Left ventricle myocardium superior (tissue), 1 donor: Measurements from ENCODE around the gene RAPGEF2. TPM values are rescaled to one million over a fixed set of nuclear protein-coding genes. Genes with fewer than 3 reads are reported as not detected.
A peak's percentile ranks its signal among the peaks of the same experiment; 100 is the strongest.
"Not testable (repeated sequence)": the region's sequence is repeated elsewhere in the genome, so short reads cannot be mapped to it uniquely, and the experiment has no call there.

Experiments used
- ATAC-seq: fragments of 200-7000 bp; cut with Tn5 transposase; one replicate; pipeline ENCODE4 v1.9.1; 2020; ENCODE audit warnings: mild to moderate bottlenecking, moderate library complexity
- DNase-seq: peaks from one replicate; pipeline ENCODE4 v3.0.0-alpha.2; 2020
- intact Hi-C: fragments of 100-400 bp; cut with micrococcal nuclease; formaldehyde crosslinking; loops from one replicate; pipeline ENCODE4 v1.11.0; 2022
- total RNA-seq: library from RNA; stranded (reverse); fragmentation: NEBNext Ultra II Directional; extraction: Animal tissue kit (Norgen Biotek cat#: 25700); gene quantifications from one replicate; pipeline ENCODE4 v1.2.1, GENCODE V29; 2021
- donor health status: DM: no; HTN: yes; CAD: no; lungs with severe emphysema.

Gene RAPGEF2
- total RNA-seq, 1 donor from 2014 or later: 42.2 TPM

DNA sequence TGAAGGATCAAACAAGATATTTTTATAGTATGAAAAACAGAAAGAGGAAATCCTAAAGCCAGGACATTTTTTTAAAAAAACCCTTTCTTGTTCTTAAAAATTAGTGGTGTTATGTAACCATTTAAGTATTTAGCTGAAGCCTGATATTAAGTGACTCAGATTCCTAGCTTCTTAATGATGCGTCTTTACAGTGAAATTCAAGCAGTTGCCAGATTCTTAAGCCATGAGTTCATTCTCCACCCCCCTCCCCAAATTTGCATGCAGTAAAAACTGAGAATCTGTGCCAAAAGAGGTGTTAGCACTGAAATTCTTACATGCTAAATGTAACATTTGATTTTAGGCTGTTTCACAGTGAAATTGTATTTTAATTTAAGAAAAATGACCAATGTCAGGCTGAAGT, 180.8 kb downstream of the RAPGEF2 start:
- intact Hi-C loops: no loop called here

DNA sequence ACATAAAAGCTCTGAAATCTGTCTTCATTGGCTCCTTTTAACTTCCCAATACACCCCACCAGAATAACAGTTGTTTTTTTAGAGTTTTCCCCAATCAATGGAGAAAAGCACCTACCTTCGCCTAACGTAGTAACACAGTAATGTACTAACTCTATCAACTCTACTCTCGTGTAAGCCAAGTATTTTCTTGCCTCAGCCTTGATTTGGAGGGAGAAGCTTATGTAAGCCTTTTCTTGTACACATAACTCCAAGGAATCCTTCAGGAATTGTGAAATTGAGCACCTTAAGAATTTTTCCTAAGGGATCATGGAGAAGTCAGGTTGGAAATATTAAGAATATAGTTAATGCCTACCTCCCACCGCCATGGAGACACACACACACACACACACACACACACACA, 181.2 kb downstream of the RAPGEF2 start:
- ATAC-seq: peak; percentile 20
- no peak for DNase-seq
- intact Hi-C loops: no loop called here

More for the DNA sequence above, 180.8 kb downstream of the RAPGEF2 start:
- DNase-seq: no peak
- no peak for ATAC-seq

DNA sequence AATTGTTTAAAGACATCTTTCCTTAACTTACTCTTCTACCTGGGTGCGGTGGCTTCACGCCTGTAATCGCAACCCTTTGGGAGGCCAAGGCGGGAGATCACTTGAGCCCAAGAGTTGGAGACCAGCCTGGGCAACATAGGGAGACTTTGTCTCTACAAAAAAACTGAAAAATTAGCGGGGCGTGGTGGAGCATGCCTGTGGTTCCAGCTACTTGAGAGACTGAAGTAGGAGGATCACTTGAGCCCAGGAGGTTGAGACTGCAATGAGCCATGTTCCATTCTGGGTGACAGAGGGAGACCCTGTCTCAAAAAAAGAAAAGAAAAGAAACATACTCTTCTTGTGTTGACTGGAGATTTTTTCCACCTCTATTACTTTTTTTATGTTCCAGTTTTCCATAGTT, 181.9 kb downstream of the RAPGEF2 start:
- intact Hi-C loops: no loop called here
- DNase-seq (no peak), ATAC-seq (no peak)

DNA sequence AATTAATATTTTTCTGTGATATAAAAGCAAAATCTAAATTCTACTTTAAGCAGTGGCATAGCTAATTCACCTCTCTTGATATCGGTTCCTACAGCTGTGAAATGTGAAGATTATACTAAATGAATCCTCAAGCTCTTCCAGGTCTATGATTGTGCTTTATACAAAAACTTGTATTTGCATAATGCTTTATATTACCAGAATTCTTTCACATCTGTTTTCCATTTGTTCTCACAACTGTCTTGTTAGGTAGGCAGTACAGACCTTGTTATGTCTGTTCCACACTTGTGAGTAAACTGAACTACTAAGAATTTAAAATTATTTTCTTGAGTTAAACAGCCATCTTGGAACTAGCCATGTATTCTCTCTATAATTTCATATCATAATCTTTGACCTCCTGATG, 184.9 kb downstream of the RAPGEF2 start:
- intact Hi-C loops: no loop called here

DNA sequence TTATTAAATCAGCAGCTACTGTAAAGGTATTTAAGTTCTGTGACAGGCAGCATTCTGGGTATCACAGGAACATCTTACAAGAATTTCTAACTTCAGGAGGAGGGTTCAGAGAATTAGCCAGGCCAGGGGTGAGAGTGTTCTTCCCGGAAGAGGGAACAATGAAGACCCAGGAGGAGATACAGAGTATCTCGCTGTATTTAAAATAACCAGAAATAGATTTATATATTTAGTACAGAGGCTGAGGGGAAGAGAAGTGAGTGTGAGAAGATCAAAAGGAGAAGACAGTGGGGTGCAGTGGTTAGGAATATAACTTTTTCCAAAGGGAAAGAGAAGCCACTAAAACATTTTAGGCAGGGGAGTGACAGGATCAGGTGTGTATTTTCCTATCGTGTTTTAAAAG, 186.8 kb downstream of the RAPGEF2 start:
- ATAC-seq: peak; percentile 71
- DNase-seq: no peak
- intact Hi-C loops: loop anchor here (10.0 kb wide), 1 partner anchor 155 kb away; no protein-coding TSS in a partner anchor

More for the DNA sequence above, 184.9 kb downstream of the RAPGEF2 start:
- no peak for ATAC-seq
- DNase-seq: no peak

- DNase-seq (no peak), ATAC-seq (no peak)
- intact Hi-C loops: loop anchor here (10.0 kb wide), 1 partner anchor 154 kb away; no protein-coding TSS in a partner anchor
Observed at GRCh38 chr4:159290321-159291030, 187.6 kb downstream of the RAPGEF2 start.

- DNase-seq (no peak), ATAC-seq (no peak)
- intact Hi-C loops: loop anchor here (10.0 kb wide), 1 partner anchor 154 kb away; no protein-coding TSS in a partner anchor
Observed at GRCh38 chr4:159291176-159291575, 188.3 kb downstream of the RAPGEF2 start.

DNA sequence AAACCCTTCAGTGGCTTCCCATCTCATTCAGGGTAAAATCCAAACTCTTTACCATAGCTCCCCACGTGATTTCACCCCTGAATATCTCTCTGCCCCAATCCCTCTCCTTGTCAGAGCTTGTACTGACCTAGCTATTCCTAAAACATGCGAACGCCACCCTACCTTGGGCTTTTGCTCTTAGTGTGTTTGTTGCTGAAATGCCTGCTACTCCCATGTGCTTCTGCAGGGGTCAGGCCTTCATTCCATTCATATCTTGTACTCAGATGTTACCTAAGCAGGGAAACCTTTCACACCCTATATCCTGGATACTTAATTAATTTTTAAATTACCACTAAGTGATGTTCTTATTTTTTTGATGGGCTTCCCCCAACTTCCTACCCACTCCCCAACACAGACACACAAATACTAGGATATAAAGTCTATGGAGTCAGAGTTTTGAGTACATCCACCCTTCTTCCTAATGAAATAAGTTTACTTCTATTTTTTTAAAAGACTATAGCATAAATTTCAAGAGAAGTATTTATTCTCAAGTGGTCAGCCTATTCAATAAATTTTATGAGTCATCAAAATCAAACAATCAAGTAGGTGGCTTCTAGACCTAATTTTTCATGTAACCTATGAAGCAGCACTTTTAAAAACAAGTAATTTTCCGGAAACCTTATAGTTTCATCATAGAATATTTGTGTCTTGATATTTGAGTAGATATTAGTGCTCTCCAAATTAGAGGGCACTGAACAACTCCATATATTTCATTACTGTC, 189.4 kb downstream of the RAPGEF2 start:
- intact Hi-C loops: loop anchor here (10.0 kb wide), 1 partner anchor 152 kb away; no protein-coding TSS in a partner anchor
- ATAC-seq: peak; percentile 21
- no peak for DNase-seq

DNA sequence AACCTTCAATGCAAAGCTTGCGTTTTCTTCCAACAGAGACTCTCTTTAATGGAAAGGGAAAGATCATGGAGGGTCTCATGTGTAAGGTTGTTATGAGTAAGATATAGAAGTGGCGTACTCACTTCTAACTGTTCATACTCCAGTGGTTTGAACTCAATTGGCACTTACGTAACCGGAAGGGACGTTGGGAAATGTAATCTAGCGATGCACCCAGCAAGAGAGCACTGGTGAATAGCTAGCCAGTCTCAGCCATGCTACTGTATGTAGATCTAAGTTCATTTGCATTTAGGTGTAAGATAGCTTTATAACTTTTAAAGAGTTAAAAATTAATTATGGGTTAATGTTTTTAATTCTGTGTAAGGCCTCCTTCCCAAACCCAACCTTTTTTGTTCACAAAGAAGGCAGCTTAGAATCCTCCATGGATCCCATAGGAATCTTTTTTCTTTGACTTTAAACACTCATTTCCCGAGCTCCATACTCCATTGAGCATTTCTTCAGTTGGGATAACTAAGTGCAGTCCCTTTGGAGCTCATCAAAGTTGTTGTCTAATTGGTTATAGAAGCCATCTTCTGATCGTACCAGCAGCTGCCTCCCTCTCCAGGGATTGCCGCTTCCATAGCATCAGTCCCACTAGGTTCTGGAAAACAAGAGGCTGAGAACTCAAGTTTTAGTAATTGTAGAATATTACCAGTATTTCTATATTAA, 191.1 kb downstream of the RAPGEF2 start:
- no peak for ATAC-seq
- intact Hi-C loops: loop anchor here (10.0 kb wide), 1 partner anchor 151 kb away; no protein-coding TSS in a partner anchor

GRCh38 chr4:159296061-159296460, 193.2 kb downstream of the RAPGEF2 start:
- DNase-seq (no peak), ATAC-seq (no peak)
- intact Hi-C loops: loop anchor here (10.0 kb wide), 1 partner anchor 149 kb away; no protein-coding TSS in a partner anchor

More for the DNA sequence above, 191.1 kb downstream of the RAPGEF2 start:
- DNase-seq: no peak

DNA sequence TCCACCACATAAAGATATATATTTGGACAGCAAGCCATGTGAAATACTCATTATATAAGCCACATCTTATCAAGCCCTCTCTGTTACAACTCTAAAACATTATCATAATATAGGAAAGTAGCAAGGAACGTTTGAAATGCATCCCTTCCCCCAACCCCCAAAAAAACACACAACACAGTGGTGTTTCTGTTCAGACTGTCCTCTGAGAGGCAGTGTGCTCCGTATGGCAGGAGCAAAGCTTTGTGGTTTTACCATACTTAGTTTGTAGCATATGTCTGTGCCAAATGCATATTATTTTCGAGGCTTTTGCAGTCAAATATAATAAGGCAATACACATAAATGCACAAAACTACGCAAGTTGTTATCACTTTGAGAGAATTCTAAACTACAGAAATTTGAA, 194.2 kb downstream of the RAPGEF2 start:
- ATAC-seq (peak; percentile 41), DNase-seq (no peak)
- intact Hi-C loops: loop anchor here (10.0 kb wide), 1 partner anchor 148 kb away; no protein-coding TSS in a partner anchor

DNA sequence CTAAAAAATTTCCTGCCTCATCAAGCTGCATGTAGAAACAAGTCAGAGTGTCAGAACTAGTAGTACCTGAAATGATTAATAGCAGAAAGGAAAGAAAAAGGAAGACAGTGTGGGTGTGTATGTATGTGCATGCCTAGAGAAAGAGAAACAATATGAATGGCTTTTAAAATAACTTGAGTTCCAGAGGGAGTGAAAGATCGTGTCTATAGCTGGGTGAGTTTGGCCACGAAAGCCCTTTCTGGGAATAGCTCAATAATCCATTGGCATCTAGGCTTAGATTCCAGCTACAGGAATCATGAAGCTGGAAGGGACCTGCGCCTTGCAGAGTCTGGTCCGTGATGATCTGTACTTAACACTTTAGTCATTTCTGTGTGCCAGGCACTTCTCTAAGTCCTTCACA, 195.6 kb downstream of the RAPGEF2 start:
- DNase-seq (no peak), ATAC-seq (peak; percentile 64)
- intact Hi-C loops: loop anchor here (10.0 kb wide), 1 partner anchor 146 kb away; no protein-coding TSS in a partner anchor

DNA sequence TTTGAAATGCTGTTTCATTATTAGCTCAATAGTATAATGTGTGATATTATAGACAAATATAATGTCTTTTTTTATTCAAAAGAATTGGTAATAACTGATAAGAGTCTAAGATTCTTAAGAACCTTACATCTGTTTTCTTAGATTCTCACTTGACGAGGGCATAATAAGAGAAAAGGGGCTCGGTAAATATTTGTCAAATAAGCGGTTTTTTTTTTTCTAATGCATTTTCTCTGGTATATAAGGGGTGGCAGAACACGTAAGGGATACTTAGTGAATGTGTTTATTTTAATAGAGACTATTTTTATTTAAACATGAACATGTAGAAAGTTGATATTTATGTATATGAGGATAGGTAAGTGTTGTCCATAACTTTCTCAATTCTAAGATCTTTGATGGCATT, 200.6 kb downstream of the RAPGEF2 start:
- intact Hi-C loops: no loop called here
- DNase-seq (no peak), ATAC-seq (no peak)

DNA sequence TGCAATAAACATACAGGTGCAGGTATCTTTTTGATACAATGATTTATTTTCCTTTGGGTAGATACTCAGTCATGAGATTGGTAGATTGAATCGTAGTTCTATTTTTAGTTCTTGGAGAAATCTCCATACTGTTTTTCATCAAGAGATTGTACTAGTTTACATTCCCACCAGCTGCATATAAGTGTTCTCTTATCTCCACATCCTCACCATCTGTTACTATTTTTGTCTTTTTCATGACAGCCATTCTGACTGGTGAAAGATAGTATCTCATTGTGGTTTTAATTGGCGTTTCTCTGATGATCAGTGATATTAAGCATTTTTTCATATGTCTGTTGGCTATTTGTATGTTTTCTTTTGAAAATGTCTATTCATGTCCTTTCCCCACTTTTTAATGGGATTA, 202.2 kb downstream of the RAPGEF2 start:
- ATAC-seq (no peak), DNase-seq (no peak)
- intact Hi-C loops: no loop called here

- intact Hi-C loops: no loop called here
- no peak for ATAC-seq
- no peak for DNase-seq
Observed at GRCh38 chr4:159307929-159308328, 205.1 kb downstream of the RAPGEF2 start.

- intact Hi-C loops: no loop called here
- DNase-seq (no peak), ATAC-seq (no peak)
Observed at GRCh38 chr4:159308566-159309340, 205.9 kb downstream of the RAPGEF2 start.

GRCh38 chr4:159312236-159312635, 209.4 kb downstream of the RAPGEF2 start:
- no peak for DNase-seq
- ATAC-seq: no peak
- intact Hi-C loops: no loop called here

DNA sequence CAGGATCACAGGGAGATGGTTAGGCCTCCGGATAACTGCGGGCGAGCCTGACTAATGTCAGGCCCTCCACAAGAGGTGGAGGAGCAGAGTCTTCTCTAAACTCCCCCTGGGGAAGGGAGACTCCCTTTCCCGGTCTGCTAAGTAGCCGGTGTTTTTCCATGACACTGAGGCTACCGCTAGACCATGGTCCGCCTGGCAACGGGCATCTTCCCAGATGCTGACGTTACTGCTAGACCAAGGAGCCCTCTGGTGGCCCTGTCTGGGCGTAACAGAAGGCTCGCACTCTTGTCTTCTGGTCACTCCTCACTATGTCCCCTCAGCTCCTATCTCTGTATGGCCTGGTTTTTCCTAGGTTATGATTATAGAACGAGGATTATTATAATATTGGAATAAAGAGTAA, 213.0 kb downstream of the RAPGEF2 start:
- intact Hi-C loops: not testable (repeated sequence)
- DNase-seq: peak; percentile 36

GRCh38 chr4:159317203-159317602, 214.3 kb downstream of the RAPGEF2 start:
- DNase-seq (no peak), ATAC-seq (peak; percentile 22)
- intact Hi-C loops: no loop called here

More for the DNA sequence above, 213.0 kb downstream of the RAPGEF2 start:
- not testable (repeated sequence) for ATAC-seq
